DMS79 (cell line): ENCODE measurements around the gene TNIK.
"Not testable (repeated sequence)": the region's sequence is repeated elsewhere in the genome, so short reads cannot be mapped to it uniquely, and the experiment has no call there.

Experiments used
- DNase-seq: peaks from one replicate; lab custom pipeline; 2025; lab: John Stamatoyannopoulos, UW

Gene TNIK

DNA sequence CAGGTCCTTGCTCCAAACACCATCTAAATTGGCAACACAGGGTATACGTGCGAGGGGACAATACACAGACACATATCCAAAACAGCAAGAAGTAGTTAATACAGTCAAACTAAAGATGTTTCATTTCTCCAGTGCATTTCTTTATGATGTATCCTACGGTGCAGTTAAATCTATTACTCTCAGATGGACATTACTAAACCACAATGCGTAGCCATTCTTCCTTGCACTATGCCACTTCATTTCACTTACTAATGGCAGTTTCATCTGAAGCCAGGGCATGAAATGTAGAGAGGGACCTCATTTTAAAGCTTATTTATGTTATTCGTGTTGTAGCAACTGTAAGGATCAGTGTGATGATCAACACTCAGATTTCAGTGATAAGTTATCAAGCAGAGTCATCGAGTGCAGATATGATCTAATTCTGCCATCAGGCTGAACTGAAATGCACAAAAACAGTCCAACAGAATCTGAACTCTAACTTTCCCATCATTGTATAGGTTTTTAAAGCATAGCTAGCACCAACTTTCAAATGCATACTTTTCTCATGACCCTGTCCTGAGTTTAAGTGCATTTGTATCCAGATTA, 14.5 kb downstream of the TNIK start:
- no peak for DNase-seq

GRCh38 chr3:171444001-171444690, 16.1 kb downstream of the TNIK start:
- DNase-seq = no peak

DNA sequence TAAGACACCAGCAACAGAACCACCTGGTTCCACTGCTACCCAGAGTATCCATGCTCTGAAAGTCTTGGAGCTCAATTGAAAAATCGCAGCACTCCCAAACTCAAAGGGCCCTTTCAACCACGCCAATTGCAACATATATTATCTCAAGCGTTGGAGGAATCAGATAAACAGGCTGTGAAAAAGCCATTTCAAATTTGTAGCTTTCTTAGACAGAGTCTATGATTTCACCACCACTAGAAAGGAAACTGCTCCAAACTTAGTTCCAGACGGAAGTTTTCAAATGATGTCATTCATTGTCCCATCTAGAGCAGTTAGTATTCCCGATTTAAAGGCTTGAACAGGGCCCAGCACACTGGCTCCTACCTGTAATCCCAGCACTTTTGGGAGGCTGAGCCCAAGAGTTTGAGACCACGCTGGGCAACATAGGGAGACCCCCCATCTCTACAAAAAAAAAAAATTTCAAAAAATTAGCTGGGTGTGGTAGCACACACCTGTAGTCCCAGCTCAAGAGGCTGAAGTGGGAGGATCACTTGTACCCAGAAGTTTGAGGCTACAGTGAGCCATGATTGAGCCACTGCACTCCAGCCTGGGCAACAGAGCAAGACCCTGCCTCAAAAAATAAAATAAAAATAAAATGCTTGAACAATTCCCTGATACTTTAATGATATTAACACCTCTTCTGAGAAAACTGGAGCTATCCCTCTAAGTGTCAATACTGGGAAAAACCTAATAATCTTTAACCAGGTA, 16.8 kb downstream of the TNIK start:
- DNase-seq = no peak

- DNase-seq = no peak
Observed at GRCh38 chr3:171442184-171442583, 18.0 kb downstream of the TNIK start.

GRCh38 chr3:171441381-171441780, 18.8 kb downstream of the TNIK start:
- DNase-seq = no peak

- no peak for DNase-seq
Observed at GRCh38 chr3:171439996-171440395, 20.2 kb downstream of the TNIK start.

GRCh38 chr3:171437115-171437756, 23.0 kb downstream of the TNIK start:
- no peak for DNase-seq

GRCh38 chr3:171436380-171436779, 23.8 kb downstream of the TNIK start:
- DNase-seq = no peak

- no peak for DNase-seq
Observed at GRCh38 chr3:171435757-171436156, 24.4 kb downstream of the TNIK start.

DNA sequence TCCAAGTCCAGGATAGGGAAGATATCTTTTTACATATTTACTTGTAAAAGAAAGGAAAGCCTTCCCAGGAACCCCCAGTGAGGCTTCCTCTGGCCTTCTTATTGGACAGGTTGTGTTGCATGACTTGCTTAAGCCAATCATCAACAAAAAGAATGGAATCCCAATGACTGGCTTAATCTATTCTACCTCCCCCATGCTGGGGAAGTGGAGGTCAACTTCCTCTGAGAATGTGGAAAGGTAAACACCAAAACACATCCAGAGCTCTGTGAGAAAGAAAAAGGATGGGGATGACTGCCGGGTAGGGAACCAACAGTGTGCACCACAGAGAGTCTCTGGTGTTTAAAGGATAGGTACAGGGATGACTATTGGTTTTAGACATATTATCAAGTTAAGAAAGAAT, 25.1 kb downstream of the TNIK start:
- no peak for DNase-seq

- no peak for DNase-seq
Observed at GRCh38 chr3:171432548-171432947, 27.7 kb downstream of the TNIK start.

DNA sequence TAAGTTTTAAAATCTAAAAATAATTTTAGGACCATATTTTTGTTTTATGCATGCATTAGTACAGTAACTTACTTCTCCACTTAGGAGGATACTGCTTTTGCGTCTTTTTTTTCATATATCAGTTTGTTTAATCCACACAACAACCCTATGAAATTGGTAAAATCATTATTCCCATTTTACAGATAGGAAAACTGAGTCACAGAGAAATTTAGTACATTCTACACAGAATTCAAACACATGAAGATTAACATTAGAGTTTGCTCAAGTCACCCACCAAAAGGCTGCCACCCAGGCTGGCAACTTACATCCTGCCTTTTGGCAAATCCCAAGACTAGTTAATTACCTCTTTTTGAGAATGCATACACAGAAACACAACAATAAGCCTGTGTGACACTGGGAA, 28.7 kb downstream of the TNIK start:
- no peak for DNase-seq

DNA sequence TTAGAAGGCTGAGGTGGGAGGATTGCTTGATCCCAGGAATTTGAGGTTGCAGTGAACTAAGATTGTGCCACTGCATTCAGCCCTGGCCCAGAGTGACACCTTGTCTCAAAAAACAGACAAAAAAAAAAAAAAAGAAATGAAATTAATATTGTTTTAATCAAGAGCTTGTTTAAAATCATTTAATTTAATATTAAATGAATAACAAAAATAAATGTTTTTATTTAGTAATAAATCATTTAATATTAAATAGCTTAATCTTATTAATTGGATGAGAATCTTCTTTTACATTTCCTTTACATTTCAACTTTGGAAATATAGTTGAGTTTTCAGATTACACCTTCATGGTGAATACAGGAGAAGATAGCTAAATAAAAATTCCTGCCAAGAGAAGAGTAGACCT, 29.7 kb downstream of the TNIK start:
- no peak for DNase-seq

- DNase-seq = no peak
Observed at GRCh38 chr3:171429635-171430034, 30.6 kb downstream of the TNIK start.

DNA sequence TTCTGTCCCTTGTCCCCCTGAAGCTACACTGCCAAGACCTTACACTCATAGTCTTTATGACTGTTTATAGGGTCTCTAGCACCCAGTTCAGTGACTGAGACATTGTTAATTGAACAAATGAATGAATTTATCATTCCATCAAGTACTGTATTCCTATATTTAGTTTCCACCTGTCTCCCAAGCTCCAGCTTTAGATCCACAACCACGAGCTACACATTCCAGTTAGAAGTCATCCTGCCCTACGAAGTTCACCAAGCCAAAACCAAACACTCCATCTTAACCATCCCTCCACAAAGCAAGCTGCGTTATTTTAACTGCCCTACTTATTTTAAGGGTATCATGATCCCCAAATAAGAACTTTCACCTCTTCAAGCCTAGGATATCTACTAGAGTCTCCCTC, 31.3 kb downstream of the TNIK start:
- no peak for DNase-seq

- no peak for DNase-seq
Observed at GRCh38 chr3:171428321-171428787, 31.9 kb downstream of the TNIK start.

DNA sequence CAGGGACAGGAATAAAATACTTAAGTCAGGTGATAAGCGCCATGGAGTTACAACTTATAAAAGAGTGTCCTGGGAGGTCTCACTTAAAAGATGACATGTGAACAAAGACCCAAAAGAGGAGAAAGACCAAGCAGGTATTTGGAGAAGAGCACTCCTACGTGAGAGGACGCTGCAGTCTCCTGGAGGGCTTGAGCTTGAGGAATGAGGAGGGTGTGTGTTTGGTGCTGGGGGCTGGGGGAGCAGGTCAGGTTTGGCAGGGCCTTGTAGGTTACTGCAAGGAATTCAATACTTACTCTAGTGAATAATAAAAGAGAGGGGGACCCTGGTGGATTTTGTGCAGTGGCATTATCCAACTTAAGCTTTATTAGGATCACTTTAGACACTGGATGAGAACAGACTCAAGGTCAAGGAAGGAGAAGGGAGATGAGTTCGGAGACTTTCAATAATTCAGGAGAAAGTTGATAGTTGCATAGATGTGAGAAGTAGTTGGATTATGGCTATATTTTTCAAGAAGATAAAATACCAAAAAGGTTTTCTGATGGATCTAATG, 32.4 kb downstream of the TNIK start:
- no peak for DNase-seq

DNA sequence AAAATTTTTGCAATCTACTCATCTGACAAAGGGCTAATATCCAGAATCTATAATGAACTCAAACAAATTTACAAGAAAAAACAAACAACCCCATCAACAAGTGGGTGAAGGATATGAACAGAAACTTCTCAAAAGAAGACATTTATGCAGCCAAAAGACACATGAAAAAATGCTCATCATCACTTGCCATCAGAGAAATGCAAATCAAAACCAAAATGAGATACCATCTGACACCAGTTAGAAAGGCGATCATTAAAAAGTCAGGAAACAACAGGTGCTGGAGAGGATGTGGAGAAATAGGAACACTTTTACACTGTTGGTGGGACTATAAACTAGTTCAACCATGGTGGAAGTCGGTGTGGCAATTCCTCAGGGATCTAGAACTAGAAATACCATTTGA, 36.1 kb downstream of the TNIK start:
- not testable (repeated sequence) for DNase-seq

DNA sequence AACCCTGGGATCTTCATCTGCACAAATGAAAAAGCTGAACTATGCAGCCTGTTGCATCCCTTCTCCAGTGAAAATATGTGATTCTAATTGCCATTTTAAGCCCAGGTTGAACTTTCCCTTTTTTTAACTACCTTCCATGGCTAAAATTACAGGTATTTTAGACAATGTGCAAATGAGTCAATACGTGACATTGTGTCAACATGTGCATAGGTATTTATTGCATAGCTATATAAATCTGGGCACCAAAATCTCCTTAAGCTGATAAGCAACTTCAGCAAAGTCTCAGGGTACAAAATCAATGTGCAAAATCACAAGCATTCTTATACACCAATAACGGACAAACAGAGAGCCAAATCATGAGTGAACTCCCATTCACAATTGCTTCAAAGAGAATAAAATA, 37.4 kb downstream of the TNIK start:
- DNase-seq = not testable (repeated sequence)

DNA sequence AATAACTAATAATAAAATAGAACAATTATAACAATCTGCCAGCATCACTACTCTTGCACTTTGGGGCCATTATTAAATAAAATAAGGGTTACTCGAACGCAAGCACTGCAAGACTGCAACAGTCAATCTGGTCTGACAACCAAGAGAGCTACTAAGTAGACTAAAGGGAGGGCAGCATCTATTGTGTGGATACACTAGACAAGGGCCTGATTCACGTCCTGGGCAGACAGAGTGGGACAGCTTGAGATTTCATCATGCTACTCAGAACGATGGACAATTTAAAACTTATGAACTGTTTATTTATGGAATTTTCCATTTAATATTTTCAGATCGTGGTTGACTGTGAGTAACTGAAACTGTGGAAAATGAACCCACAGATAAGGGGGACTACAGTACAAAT, 39.5 kb downstream of the TNIK start:
- DNase-seq = no peak

DNA sequence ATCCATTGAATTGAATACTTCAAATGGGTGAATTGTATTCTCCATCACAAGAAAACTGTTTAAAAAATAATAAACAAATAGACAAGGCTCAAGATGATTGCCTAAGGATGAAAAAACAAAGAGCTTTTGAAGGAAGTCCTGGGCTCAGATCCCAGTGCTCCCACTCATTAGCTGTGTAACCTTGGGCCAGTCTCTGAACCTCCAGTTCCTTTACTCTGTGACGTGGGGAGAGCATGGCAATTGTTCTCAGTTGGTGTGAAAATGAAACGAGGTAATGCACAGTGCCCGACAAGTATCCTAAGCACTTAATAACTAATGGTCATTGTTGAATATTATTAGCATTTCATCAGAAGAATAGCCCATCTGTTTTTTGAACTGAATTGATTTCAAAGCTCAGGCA, 40.7 kb downstream of the TNIK start:
- DNase-seq = no peak

- DNase-seq = no peak
Observed at GRCh38 chr3:171417813-171418212, 42.4 kb downstream of the TNIK start.
